GM12878 (cell line): ENCODE measurements around the gene PTCHD4. TPM values are rescaled to one million over a fixed set of nuclear protein-coding genes. Genes with fewer than 3 reads are reported as not detected.
A peak's percentile ranks its signal among the peaks of the same experiment; 100 is the strongest.

Experiments used
- ATAC-seq: fragments of 200-7000 bp; cut with Tn5 transposase; 3 replicates; pipeline ENCODE4 v1.9.1; 2020; ENCODE audit warnings: mild to moderate bottlenecking, moderate library complexity
- BruUV-seq: library from RNA; stranded (reverse); fragments of 400-500 nt; replicated peaks from 2 replicates; lab custom pipeline; 2021; lab: Mats Ljungman, UMichigan
- CTCF ChIA-PET: fragments of 300-600 bp; sonication (Branson Sonifier 250); formaldehyde crosslinking; extraction: SDS; loops from one replicate; lab custom pipeline; 2021; ENCODE audit warnings: inconsistent platforms; lab: Yijun Ruan, JAX
- POLR2A ChIA-PET: fragments of 350-600 bp; formaldehyde crosslinking; extraction: SDS; loops from one replicate; lab custom pipeline; 2021; ENCODE audit warnings: inconsistent platforms; lab: Charles Lee
- RAD21 ChIA-PET: fragments of 300-600 bp; sonication (Branson Sonifier 250); formaldehyde crosslinking; loops from one replicate; lab custom pipeline; 2023; ENCODE audit warnings: antibody characterized with exemption; ENCODE audit not compliant: unreplicated experiment; lab: Charles Lee
- SMC1A ChIA-PET: fragments of 300-600 bp; sonication (Branson Sonifier 250); formaldehyde crosslinking; loops from one replicate; lab custom pipeline; 2023; ENCODE audit not compliant: unreplicated experiment, uncharacterized antibody; lab: Charles Lee
- DNase-seq: peaks from one replicate; pipeline ENCODE4 v3.0.0-alpha.2; 2011; ENCODE audit warnings: low read depth, low spot score
- FAIRE-seq: peaks from 3 replicates; lab custom pipeline; 2011; peaks lifted over from hg19 to GRCh38; lab: Jason Lieb, UNC
- H2AFZ ChIP-seq: 2 replicates; pipeline ENCODE4 v1.6.0; 2011; ENCODE audit warnings: low read depth, low read length, control low read depth; ENCODE audit not compliant: control insufficient read depth
- H3K27ac ChIP-seq: 2 replicates; pipeline ENCODE4 v1.5.1; 2011; ENCODE audit warnings: control low read depth; ENCODE audit not compliant: control insufficient read depth, insufficient read depth
- H3K27me3 ChIP-seq, 2 experiments: replicated peaks in 1 of 2; 2 replicates each; pipeline versions ENCODE4 v1.6.0 to v1.6.1; 2011; ENCODE audit warnings: low read length in 1 of 2; ENCODE audit not compliant: control insufficient read depth in 2 of 2, insufficient read depth in 2 of 2
- H3K36me3 ChIP-seq, 2 experiments: 2 replicates each; pipeline ENCODE4 v1.5.1; 2011; ENCODE audit warnings: low read length in 1 of 2; ENCODE audit not compliant: control insufficient read depth in 2 of 2, insufficient read depth in 2 of 2
- H3K4me1 ChIP-seq: 2 replicates; pipeline ENCODE4 v1.6.1; 2011; ENCODE audit warnings: mild to moderate bottlenecking, low read length, moderate library complexity, mixed read lengths; ENCODE audit not compliant: control insufficient read depth, insufficient read depth
- H3K4me2 ChIP-seq: 2 replicates; pipeline ENCODE4 v1.6.0; 2011; ENCODE audit warnings: control low read depth; ENCODE audit not compliant: control insufficient read depth, insufficient read depth
- H3K4me3 ChIP-seq: fragments of 200-600 bp; sonication (generic); 2 replicates; pipeline ENCODE4 v1.5.1; 2016
- H3K79me2 ChIP-seq: 2 replicates; pipeline ENCODE4 v1.6.0; 2011; ENCODE audit warnings: low read length; ENCODE audit not compliant: control insufficient read depth, insufficient read depth
- H3K9ac ChIP-seq: 2 replicates; pipeline ENCODE4 v1.8.0; 2011; ENCODE audit warnings: low read length, control low read depth, mixed read lengths; ENCODE audit not compliant: control insufficient read depth, insufficient read depth
- H3K9me3 ChIP-seq: replicated peaks from 3 replicates; pipeline ENCODE4 v1.5.1; 2011; ENCODE audit warnings: mild to moderate bottlenecking, low read length; ENCODE audit not compliant: control insufficient read depth, insufficient read depth
- H4K20me1 ChIP-seq: 2 replicates; pipeline ENCODE4 v1.6.0; 2011; ENCODE audit not compliant: control insufficient read depth, insufficient read depth
- CTCF ChIP-seq, 3 experiments: IDR thresholded peaks in 2 of 3; conservative IDR thresholded peaks in 1 of 3; 2 replicates each; pipeline ENCODE4 v1.5.1; 2011; ENCODE audit warnings: low read depth in 3 of 3, low read length in 3 of 3, mild to moderate bottlenecking in 3 of 3, control low read depth in 2 of 3, moderate library complexity in 2 of 3, inconsistent platforms in 1 of 3, mixed read lengths in 1 of 3; ENCODE audit not compliant: control insufficient read depth in 2 of 3, insufficient read depth in 1 of 3; ENCODE audit errors: extremely low read depth in 1 of 3
- RAD21 ChIP-seq: IDR thresholded peaks from 2 replicates; pipeline ENCODE4 v1.6.1; 2011; ENCODE audit warnings: mild to moderate bottlenecking, low read depth, low read length, moderate library complexity; ENCODE audit not compliant: insufficient read depth
- SMC3 ChIP-seq: IDR thresholded peaks from 2 replicates; pipeline ENCODE4 v1.6.1; 2011; ENCODE audit warnings: low read length, improper control_type of control experiment, borderline replicate concordance
- ZNF687 ChIP-seq: fragments of 450-650 bp; IDR thresholded peaks from 2 replicates; pipeline ENCODE4 v1.6.1; 2017; ENCODE audit warnings: mild to moderate bottlenecking, moderate library complexity
- WGBS: methylation state at CpG from one replicate; pipeline ENCODE4 v1.1.6; 2016; ENCODE audit warnings: low lambda C conversion rate; ENCODE audit not compliant: insufficient replicate concordance, insufficient coverage; ENCODE audit errors: missing lambda C conversion rate; 5-methylcytosine and 5-hydroxymethylcytosine counted together
- in situ Hi-C: fragments of 300-500 bp; cut with MboI; formaldehyde crosslinking; loops from 9 replicates; pipeline ENCODE4 v1.14.3; 2018; ENCODE audit warnings: mixed read lengths
- intact Hi-C: fragments of 100-400 bp; cut with micrococcal nuclease; formaldehyde crosslinking; loops from one replicate; pipeline ENCODE4 v1.14.2; 2022; ENCODE audit not compliant: unreplicated experiment
- polyA plus RNA-seq, 11 experiments: library from polyadenylated mRNA; depleted of rRNA in 4 of 11; unstranded in 6 of 11; stranded (reverse) in 5 of 11; fragments of >200 nt; fragmentation: Nextera tagmentation in 4 of 11; fragmentation: Illumina TruSeq in 1 of 11; extraction: Ambion mirVana in 4 of 11; extraction: Trizol in 1 of 11; gene quantifications; 1 replicate in 1 of 11; 2 replicates in 10 of 11; pipeline versions ENCODE4 v1.2.1 to v1.2.3, GENCODE V29; 2011 to 2016; ENCODE audit warnings: inconsistent platforms in 2 of 11, missing spikeins in 2 of 11, low read depth in 1 of 11
- total RNA-seq, 4 experiments: library from RNA; depleted of rRNA in 3 of 4; stranded (reverse); fragments of >200 nt in 3 of 4; fragmentation: Illumina TruSeq in 1 of 4; extraction: Trizol in 1 of 4; gene quantifications; 2 replicates each; pipeline versions ENCODE4 v1.2.1 to v1.2.3, GENCODE V29; 2013 to 2021

The PTCHD4 gene
- total and polyA plus RNA-seq, 10 of the 15 experiments (the other 5 are each of a cell fraction or from before 2014, with no cell fraction given) = 0.02 to 0.17 (median 0.07) TPM; not detected in 3

- no peaks in the 10 kb centered on the region for H3K9me3 ChIP-seq
- SMC1A ChIA-PET = interaction anchor here (0.9 to 1.6 kb wide), 3 partner anchors 331 to 678 kb away, joined by 3 to 6 read pairs (median 3); no protein-coding TSS in a partner anchor
- no peak overlapping the region for H3K4me3 ChIP-seq
- no peak overlapping the region for H3K9ac ChIP-seq
- no peaks in the 10 kb centered on the region for H3K79me2 ChIP-seq
- no peaks in the 10 kb centered on the region for H3K27me3 ChIP-seq
- FAIRE-seq (no peak), ATAC-seq (0 out of 3 replicates have a peak, but pooled peaks have one; percentile 46), DNase-seq (no peak)
- no peaks in the 10 kb centered on the region for H3K36me3 ChIP-seq
- POLR2A ChIA-PET = no interaction called here
- no peak overlapping the region for H3K27ac ChIP-seq
- no peaks in the 10 kb centered on the region for H3K4me1 ChIP-seq
- H2AFZ ChIP-seq = no peak overlapping the region
- RAD21 ChIA-PET = interaction anchor here (0.7 to 1.5 kb wide), 6 partner anchors 36 to 1323 kb away, joined by 3 to 9 read pairs (median 4); no protein-coding TSS in a partner anchor
- H3K4me2 ChIP-seq = no peak overlapping the region
- BruUV-seq = no TSS peak
- H4K20me1 ChIP-seq = no peaks in the 10 kb centered on the region
- WGBS = 0% methylated on average over 1 of the region's 1 CpG
- CTCF ChIA-PET = interaction anchor here (0.8 to 3.0 kb wide), 8 partner anchors 10 to 678 kb away, joined by 3 to 15 read pairs (median 4); no protein-coding TSS in a partner anchor
- intact Hi-C loops (loop anchor here (10.0 kb wide), 1 partner anchor 677 kb away; no protein-coding TSS in a partner anchor), in situ Hi-C loops (no loop called here)
- peak; percentile 57 for TF ChIP-seq RAD21
- TF ChIP-seq ZNF687 = no peak
- peak; percentile 37; the same call in 1 of the 2 replicates for TF ChIP-seq SMC3
- peak in 2 of 3 experiments; percentile 7 to 25; a peak in 2 of 6 replicates for TF ChIP-seq CTCF (IDR thresholded peaks at IDR 0.05 in 2 of 3, conservative IDR thresholded peaks at IDR 0.05 in 1 of 3; ENCODE audit: control insufficient read depth in 2 of 3, extremely low read depth in 1 of 3, insufficient read depth in 1 of 3, low read depth in 3 of 3, low read length in 3 of 3)
Observed at GRCh38 chr6:48087448-48087847, 23.5 kb downstream of the PTCHD4 start.
